Activated T-cell treated with anti-CD3 and anti-CD28 coated beads, Interleukin-2, amount 50 U/mL, for 24 hours (primary cell): ENCODE data around the gene PLOD2.

Experiments
- DNase-seq: peaks from one replicate; pipeline ENCODE4 v3.0.0-alpha.2; 2020
- H3K27ac Mint-ChIP-seq: 2 replicates; pipeline ENCODE4 v1.8.0; 2020; ENCODE audit warnings: mild to moderate bottlenecking, mixed read lengths
- H3K27me3 Mint-ChIP-seq: 2 replicates; pipeline ENCODE4 v1.8.0; 2020; ENCODE audit warnings: mixed read lengths
- H3K36me3 Mint-ChIP-seq: 2 replicates; pipeline ENCODE4 v1.8.0; 2020; ENCODE audit warnings: low read depth, mixed read lengths
- H3K4me1 Mint-ChIP-seq: 2 replicates; pipeline ENCODE4 v1.8.0; 2020; ENCODE audit warnings: low read depth, mixed read lengths
- H3K4me3 Mint-ChIP-seq: 2 replicates; pipeline ENCODE4 v1.8.0; 2020; ENCODE audit warnings: mild to moderate bottlenecking, moderate library complexity, mixed read lengths
- H3K9me3 Mint-ChIP-seq: 2 replicates; pipeline ENCODE4 v1.8.0; 2020; ENCODE audit warnings: mixed read lengths

PLOD2 gene

DNA sequence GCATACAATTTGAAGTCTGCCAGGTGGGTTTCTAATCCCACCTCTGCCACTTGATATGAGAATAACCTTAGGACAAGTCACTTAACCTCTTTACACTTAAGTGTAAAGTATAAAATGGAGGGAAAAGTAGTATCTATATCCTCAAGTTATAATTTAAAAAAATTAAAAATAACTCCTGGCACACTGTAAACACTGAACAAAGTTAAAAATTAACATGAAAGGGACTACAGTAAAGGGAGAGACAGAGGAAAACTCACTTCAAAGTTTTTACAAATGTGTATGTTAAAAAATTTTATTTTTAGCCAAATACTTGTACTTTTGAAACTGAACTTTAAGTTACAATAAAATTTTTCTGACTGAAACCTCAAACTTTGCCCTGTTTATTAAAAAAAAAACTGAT is 49.6 kb downstream of the PLOD2 start:
- H3K9me3 Mint-ChIP-seq = peaks cover 25% of the 10 kb centered on the region
- H3K36me3 Mint-ChIP-seq = no peaks in the 10 kb centered on the region
- no peak overlapping the region for H3K27ac Mint-ChIP-seq
- DNase-seq = no peak
- H3K27me3 Mint-ChIP-seq = no peaks in the 10 kb centered on the region
- no peaks in the 10 kb centered on the region for H3K4me1 Mint-ChIP-seq
- H3K4me3 Mint-ChIP-seq = no peak overlapping the region

DNA sequence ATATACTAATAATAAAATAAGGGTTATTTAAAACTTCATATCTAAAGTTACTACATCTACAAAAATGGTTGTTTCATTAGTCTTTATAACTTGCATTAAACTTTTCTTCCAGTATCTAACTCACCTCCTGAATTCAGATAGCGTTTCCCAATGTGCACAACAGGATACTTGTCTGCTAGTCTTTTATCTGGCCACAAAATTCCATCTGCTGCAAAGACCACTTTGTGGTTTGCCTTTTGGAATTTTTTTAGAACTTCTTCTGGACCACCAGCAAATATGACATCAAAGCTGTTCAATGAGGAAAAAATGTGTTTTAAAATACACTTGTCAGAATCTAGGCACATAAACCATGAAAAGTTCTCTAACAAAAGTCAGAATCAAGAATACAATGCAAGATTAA is 50.8 kb downstream of the PLOD2 start:
- no peaks in the 10 kb centered on the region for H3K36me3 Mint-ChIP-seq
- no peak overlapping the region for H3K27ac Mint-ChIP-seq
- no peaks in the 10 kb centered on the region for H3K4me1 Mint-ChIP-seq
- DNase-seq = no peak
- H3K4me3 Mint-ChIP-seq = no peak overlapping the region
- H3K27me3 Mint-ChIP-seq = no peaks in the 10 kb centered on the region
- peaks cover 22% of the 10 kb centered on the region for H3K9me3 Mint-ChIP-seq

DNA sequence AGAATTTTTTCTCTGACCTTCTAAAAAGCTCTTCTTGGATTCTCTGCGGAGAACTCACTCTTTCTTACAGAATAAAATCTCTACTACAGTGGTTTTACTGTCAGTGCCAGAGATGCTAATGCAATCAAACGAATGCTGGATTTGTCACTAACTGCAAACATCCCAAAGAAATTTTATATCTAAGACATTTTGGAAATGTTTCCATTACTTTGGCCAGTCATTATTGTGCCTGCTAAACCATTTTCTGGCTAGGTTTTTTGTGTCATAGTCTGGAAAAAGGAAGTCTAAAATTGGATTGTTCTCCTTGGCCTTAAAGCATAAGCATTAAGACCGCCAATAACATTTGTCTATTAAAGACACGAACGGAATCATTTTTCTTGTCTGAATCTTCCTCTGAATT is 54.0 kb downstream of the PLOD2 start:
- no peaks in the 10 kb centered on the region for H3K36me3 Mint-ChIP-seq
- no peaks in the 10 kb centered on the region for H3K27me3 Mint-ChIP-seq
- H3K27ac Mint-ChIP-seq = no peak overlapping the region
- H3K4me1 Mint-ChIP-seq = no peaks in the 10 kb centered on the region
- H3K9me3 Mint-ChIP-seq = peaks cover 5% of the 10 kb centered on the region
- DNase-seq = no peak
- H3K4me3 Mint-ChIP-seq = no peak overlapping the region

DNA sequence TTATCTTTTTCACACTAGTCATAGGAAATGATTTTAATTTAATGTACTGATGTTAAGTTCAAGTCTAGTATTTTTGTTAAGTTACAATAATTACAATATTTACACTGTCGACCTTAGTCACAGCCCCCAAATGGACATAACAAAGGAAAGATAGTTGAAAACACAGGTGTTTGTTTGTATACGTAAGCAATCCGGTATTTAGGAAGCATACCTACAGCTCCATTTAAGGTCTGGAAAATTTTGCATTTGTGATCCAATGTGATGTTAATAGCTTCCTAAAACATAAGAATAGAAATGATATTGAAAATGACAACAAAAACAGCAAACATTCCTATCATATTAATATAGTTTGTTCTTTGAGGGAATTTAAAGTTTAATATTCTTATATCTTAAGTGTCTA is 56.9 kb downstream of the PLOD2 start:
- Mint-ChIP-seq H3K4me1 (no peaks in the 10 kb centered on the region), H3K27ac (no peak overlapping the region), H3K4me3 (no peak overlapping the region), H3K36me3 (no peaks in the 10 kb centered on the region), H3K27me3 (no peaks in the 10 kb centered on the region), H3K9me3 (peaks cover 2% of the 10 kb centered on the region)
- DNase-seq = no peak

DNA sequence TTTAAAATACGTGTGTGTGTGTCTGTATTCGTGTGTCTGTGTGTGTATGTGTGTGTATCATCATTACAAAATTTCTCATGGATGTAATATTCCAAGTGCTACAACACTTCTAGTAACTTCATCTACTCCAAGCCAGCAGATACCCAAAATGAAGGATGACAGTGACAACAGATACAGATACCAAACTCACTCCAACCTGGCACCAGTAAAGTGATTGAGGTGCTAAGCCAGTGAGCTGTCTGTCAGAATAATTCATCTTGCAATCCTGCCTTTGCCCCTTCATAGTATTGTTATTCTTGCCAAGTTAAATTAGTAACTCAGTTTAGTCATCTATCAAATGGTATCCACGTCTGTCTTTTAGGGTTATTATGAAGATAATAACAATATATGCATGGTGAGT is 58.1 kb downstream of the PLOD2 start:
- H3K27ac Mint-ChIP-seq = no peak overlapping the region
- H3K36me3 Mint-ChIP-seq = no peaks in the 10 kb centered on the region
- no peaks in the 10 kb centered on the region for H3K4me1 Mint-ChIP-seq
- DNase-seq = no peak
- no peak overlapping the region for H3K4me3 Mint-ChIP-seq
- H3K9me3 Mint-ChIP-seq = no peaks in the 10 kb centered on the region
- no peaks in the 10 kb centered on the region for H3K27me3 Mint-ChIP-seq

DNA sequence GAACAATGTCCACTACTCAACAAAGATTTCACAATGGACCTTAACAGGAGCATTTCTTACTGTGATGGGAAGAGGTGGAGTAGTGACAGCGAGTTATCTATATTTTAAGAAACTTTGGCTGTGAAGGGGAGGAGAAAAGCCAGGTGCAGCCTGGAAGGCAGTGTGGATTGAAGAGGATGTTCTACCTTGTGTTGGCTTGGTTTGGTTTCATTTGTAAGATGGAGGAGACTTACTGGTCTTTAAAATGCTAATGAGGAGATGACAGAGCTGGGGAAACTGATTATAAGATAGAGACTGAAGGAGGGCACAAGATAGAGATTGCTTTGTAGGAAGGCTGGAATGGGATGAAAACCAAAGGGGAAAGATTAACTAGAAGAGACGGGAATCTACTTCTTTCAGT is 59.4 kb downstream of the PLOD2 start:
- Mint-ChIP-seq H3K27me3 (no peaks in the 10 kb centered on the region), H3K4me3 (no peak overlapping the region), H3K9me3 (no peaks in the 10 kb centered on the region), H3K4me1 (no peaks in the 10 kb centered on the region), H3K36me3 (no peaks in the 10 kb centered on the region), H3K27ac (no peak overlapping the region)
- DNase-seq = no peak

DNA sequence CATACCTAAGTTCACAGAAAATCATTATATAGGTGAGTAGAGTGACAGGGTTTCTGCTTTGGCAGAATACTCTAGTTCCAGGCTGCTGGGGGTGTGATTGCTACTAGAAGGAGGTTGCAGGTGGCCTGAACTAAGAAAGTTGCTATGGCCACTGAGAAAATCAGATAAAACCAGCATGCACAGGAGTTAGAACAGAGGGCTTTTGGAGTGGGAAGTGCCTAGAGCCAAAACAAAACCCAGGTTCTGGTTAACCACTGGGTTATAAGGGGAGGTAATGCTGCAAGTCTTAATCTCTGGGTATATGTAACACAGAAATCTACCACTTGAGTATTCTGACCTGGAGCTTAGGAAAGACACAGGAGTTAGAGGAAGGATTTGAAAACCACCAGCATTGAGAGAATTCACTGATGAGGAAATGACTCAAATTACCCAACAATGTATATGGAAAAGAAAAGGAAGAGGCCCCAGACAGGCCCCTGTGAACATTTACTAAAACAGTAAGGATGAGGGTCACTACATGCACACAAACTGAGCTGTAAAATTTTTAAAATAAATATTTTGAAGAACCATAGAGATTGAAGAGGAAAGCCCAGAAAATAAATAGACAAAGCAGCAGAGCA is 60.0 kb downstream of the PLOD2 start:
- Mint-ChIP-seq H3K9me3 (no peaks in the 10 kb centered on the region), H3K4me3 (no peak overlapping the region), H3K4me1 (no peaks in the 10 kb centered on the region), H3K27ac (no peak overlapping the region), H3K27me3 (no peaks in the 10 kb centered on the region), H3K36me3 (no peaks in the 10 kb centered on the region)
- DNase-seq = no peak

DNA sequence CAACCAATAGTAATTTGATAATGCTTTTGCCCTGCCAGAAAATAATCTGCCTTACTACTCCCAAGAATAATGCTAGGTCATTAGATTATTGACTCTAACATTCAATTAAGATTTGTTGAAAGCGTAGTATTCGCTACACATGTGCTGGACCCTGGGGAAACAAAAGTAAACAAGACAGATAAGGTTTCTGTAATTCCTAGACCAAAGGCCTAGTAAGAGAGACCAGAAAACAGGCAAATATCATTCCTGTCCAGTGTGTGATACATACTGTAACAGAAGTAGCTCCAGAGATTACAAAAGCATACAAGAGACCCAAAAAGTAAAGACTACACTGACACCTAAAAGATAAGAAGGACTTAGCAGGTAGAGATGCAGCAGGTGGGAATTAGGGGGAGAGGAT is 60.8 kb downstream of the PLOD2 start:
- no peak overlapping the region for H3K27ac Mint-ChIP-seq
- H3K9me3 Mint-ChIP-seq = no peaks in the 10 kb centered on the region
- H3K36me3 Mint-ChIP-seq = no peaks in the 10 kb centered on the region
- no peaks in the 10 kb centered on the region for H3K27me3 Mint-ChIP-seq
- no peaks in the 10 kb centered on the region for H3K4me1 Mint-ChIP-seq
- H3K4me3 Mint-ChIP-seq = no peak overlapping the region
- no peak for DNase-seq

DNA sequence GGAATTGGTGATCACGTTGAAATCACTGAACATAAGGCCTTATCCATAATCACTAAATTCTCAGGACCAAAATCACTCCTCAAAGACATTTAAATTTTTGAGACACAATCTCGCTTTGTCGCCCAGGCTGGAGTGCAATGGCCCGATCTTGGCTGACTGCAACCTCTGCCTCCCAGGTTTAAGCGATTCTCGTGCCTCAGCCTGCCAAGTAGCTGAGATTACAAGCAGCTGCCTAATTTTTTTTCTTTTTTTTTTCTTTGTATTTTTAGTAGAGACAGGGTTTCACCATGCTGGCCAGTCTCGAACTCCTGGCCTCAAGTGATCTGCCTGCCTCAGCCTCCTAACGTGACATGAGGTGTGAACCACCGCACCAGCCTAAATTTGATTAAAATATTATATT is 61.7 kb downstream of the PLOD2 start:
- no peak overlapping the region for H3K4me3 Mint-ChIP-seq
- no peak for DNase-seq
- H3K27ac Mint-ChIP-seq = no peak overlapping the region
- no peaks in the 10 kb centered on the region for H3K4me1 Mint-ChIP-seq
- no peaks in the 10 kb centered on the region for H3K9me3 Mint-ChIP-seq
- no peaks in the 10 kb centered on the region for H3K27me3 Mint-ChIP-seq
- no peaks in the 10 kb centered on the region for H3K36me3 Mint-ChIP-seq

DNA sequence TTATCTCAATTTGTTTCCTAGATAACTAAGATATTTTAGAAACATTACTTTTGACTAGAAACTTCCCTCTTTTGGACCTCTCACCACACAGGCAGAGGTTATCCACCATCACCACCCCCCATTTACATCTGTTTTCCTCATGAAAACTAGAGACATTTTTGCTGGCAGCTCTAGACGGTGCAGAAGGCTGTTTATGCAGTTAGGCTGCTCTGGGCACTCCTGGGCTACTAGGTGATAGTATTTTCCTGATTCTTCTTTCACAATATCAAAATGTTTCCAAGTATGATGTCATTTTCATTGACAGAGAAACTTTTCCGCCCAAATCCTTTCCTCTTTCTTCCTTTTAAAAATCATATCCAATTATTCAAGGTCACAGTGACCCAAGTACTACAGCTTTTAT is 67.1 kb downstream of the PLOD2 start:
- DNase-seq = no peak
- H3K4me3 Mint-ChIP-seq = no peak overlapping the region
- H3K9me3 Mint-ChIP-seq = no peaks in the 10 kb centered on the region
- H3K27me3 Mint-ChIP-seq = no peaks in the 10 kb centered on the region
- no peak overlapping the region for H3K27ac Mint-ChIP-seq
- no peaks in the 10 kb centered on the region for H3K4me1 Mint-ChIP-seq
- no peaks in the 10 kb centered on the region for H3K36me3 Mint-ChIP-seq

DNA sequence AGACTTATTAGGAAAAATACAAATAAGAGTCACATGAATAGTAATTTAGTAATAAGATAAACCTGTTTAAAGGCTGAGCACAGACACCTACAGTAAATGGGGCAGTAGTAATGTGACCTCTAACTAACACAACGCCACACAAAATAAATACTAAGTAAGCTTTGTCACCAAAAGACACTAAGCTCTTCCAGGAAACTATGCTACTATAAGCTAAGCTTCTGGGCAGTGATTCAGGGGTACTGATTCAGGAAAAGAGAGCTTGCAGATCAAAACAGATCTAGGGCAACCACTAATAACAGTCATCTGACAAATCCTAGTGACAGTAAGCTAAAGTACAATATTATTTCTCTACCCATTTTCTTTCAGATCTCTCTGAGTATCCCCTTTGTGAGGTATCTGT is 68.8 kb downstream of the PLOD2 start:
- Mint-ChIP-seq H3K27me3 (no peaks in the 10 kb centered on the region), H3K9me3 (no peaks in the 10 kb centered on the region), H3K4me3 (no peak overlapping the region), H3K4me1 (no peaks in the 10 kb centered on the region), H3K27ac (no peak overlapping the region), H3K36me3 (no peaks in the 10 kb centered on the region)
- no peak for DNase-seq

DNA sequence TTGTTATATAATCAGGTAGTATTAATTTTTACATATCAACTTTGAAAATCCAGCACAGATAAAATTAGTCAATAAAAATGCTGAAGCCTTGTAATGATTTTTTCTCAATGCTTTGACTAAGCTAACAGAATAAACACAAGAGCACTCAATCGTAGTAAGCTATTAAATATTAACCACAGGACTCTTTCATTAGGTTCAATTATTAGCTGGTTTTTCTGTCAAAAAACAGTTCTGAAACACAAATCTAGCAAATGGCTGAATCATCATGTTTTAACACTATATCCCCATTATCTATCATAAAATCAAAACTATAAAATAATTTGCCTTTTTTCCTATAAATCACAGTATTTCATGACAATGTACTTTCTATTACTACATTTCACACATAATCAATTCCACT is 69.6 kb downstream of the PLOD2 start:
- DNase-seq = no peak
- H3K4me1 Mint-ChIP-seq = no peaks in the 10 kb centered on the region
- no peaks in the 10 kb centered on the region for H3K9me3 Mint-ChIP-seq
- H3K4me3 Mint-ChIP-seq = no peak overlapping the region
- H3K36me3 Mint-ChIP-seq = no peaks in the 10 kb centered on the region
- no peaks in the 10 kb centered on the region for H3K27me3 Mint-ChIP-seq
- no peak overlapping the region for H3K27ac Mint-ChIP-seq

DNA sequence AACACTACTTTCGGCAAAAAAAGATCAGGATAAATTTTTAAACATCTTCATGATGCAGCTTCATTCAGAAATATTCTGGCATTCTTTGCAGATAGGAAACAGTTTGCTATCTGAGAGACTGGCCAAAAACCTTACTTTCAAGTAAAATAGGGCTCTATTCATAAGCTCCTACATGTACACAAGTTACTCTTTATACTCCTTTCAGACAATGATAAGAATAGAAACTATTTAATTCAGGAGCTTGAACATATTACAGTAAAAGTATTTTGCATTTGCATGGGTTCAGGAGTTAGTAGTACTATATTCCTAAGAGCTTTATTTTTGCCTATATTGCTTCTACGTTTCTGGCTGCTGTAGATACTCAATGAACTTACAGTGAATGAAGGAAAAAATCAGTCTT is 70.5 kb downstream of the PLOD2 start:
- no peaks in the 10 kb centered on the region for H3K27me3 Mint-ChIP-seq
- no peaks in the 10 kb centered on the region for H3K4me1 Mint-ChIP-seq
- H3K9me3 Mint-ChIP-seq = no peaks in the 10 kb centered on the region
- no peak overlapping the region for H3K4me3 Mint-ChIP-seq
- no peaks in the 10 kb centered on the region for H3K36me3 Mint-ChIP-seq
- no peak overlapping the region for H3K27ac Mint-ChIP-seq
- no peak for DNase-seq

DNA sequence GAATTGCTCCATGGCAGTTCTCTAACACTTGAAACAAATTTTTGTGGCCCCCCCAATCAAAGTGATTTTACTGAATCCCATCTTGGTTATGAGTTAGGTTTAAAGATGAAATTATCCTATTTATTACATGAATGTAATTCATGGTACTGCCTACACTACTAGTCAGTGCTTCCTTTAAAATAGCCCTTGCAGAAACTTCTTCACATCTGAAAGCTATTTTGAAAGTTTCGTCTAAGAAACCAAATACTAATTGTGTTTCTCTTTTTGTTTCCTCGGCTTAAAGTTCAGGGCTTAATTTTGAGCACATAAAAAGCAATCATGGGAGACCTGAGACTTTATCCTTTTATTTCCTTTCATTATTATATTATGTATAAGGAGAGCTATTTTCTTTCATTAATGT is 72.1 kb downstream of the PLOD2 start:
- H3K9me3 Mint-ChIP-seq = no peaks in the 10 kb centered on the region
- H3K36me3 Mint-ChIP-seq = no peaks in the 10 kb centered on the region
- no peaks in the 10 kb centered on the region for H3K4me1 Mint-ChIP-seq
- H3K27ac Mint-ChIP-seq = no peak overlapping the region
- DNase-seq = no peak
- H3K27me3 Mint-ChIP-seq = no peaks in the 10 kb centered on the region
- H3K4me3 Mint-ChIP-seq = no peak overlapping the region

DNA sequence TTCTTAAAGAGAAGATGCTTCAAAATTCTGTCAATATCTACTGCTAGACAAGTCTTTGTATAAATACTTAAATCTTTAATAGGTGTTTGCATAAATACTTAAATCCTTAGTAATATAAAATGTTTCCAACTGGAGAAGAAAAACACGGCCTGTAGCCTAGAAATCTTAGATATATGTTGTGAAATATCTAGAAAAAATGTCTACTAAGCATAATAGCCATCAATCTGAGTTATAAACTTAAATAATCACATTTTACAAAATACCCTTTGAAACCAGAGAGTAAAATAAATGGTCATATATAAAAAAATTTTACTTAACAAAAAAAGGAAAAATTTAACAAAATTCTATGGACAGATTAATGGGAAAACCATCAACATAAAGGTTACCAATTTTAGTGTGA is 73.9 kb downstream of the PLOD2 start:
- no peak for DNase-seq
- H3K27me3 Mint-ChIP-seq = no peaks in the 10 kb centered on the region
- no peak overlapping the region for H3K4me3 Mint-ChIP-seq
- no peaks in the 10 kb centered on the region for H3K9me3 Mint-ChIP-seq
- H3K27ac Mint-ChIP-seq = no peak overlapping the region
- no peaks in the 10 kb centered on the region for H3K36me3 Mint-ChIP-seq
- H3K4me1 Mint-ChIP-seq = no peaks in the 10 kb centered on the region

DNA sequence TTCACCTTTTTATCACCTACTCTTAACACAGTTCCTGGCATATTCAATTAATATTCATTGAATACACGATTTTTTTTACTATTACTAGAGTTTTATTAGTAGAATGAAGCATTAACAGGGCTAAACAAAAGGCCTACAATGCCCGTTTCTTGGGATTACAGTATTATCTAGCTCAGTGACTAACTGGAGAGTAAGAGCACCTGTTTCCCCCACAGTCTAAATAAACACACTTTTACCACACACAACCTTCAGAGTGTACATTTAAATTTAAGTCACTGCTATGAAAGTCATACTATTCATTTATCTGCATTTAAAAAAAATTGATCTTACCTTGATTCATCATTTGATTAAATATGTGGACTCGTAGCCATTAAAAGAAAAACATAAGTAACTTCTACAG is 74.8 kb downstream of the PLOD2 start:
- Mint-ChIP-seq H3K27ac (no peak overlapping the region), H3K36me3 (no peaks in the 10 kb centered on the region), H3K4me1 (no peaks in the 10 kb centered on the region), H3K27me3 (no peaks in the 10 kb centered on the region), H3K4me3 (no peak overlapping the region), H3K9me3 (no peaks in the 10 kb centered on the region)
- DNase-seq = no peak
